GM20000 (cell line): Measurements from ENCODE around the gene XPO5.

ENCODE experiments used
- DNase-seq: peaks from one replicate; pipeline ENCODE4 v3.0.0; 2012; ENCODE audit warnings: low spot score
- CTCF ChIP-seq: IDR thresholded peaks from 2 replicates; pipeline ENCODE4 v1.5.1; 2012; ENCODE audit warnings: mild to moderate bottlenecking, control low read depth; ENCODE audit errors: extremely low read depth, missing control alignments

XPO5 gene

GRCh38 chr6:43494321-43494720 is 81.5 kb downstream of the XPO5 start:
- no peak for TF ChIP-seq CTCF

GRCh38 chr6:43493833-43494232 is 82.0 kb downstream of the XPO5 start:
- TF ChIP-seq CTCF, result no peak

More at GRCh38 chr6:43494321-43494720, 81.5 kb downstream of the XPO5 start:
- DNase-seq, result no peak

GRCh38 chr6:43493230-43493629 is 82.6 kb downstream of the XPO5 start:
- no peak for DNase-seq
- TF ChIP-seq CTCF, result no peak

More at GRCh38 chr6:43493833-43494232, 82.0 kb downstream of the XPO5 start:
- DNase-seq, result no peak

- DNase-seq, result no peak
- no peak for TF ChIP-seq CTCF
Measured at GRCh38 chr6:43492673-43493072, 83.2 kb downstream of the XPO5 start.

GRCh38 chr6:43491750-43492661 is 83.8 kb downstream of the XPO5 start:
- DNase-seq, result no peak
- TF ChIP-seq CTCF, result no peak

- no peak for DNase-seq
- no peak for TF ChIP-seq CTCF
Measured at GRCh38 chr6:43490523-43490939, 85.3 kb downstream of the XPO5 start.

- TF ChIP-seq CTCF, result no peak
- no peak for DNase-seq
Measured at GRCh38 chr6:43489277-43490072, 86.4 kb downstream of the XPO5 start.
